Esophagus squamous epithelium (tissue), 4 donors: ENCODE measurements around the gene OTOS.

ENCODE experiments used
- POLR2A ChIP-seq, 4 donors: fragments of 450-650 bp; IDR thresholded peaks; one replicate each; pipeline ENCODE4 v1.6.1; 2017; ENCODE audit warnings: antibody characterized with exemption in 4 of 4, mild to moderate bottlenecking in 4 of 4, moderate library complexity in 3 of 4
- TF ChIP-seq, protein P1 (sequence below), 6 experiments: fragments of 450-650 bp in 4 of 6; fragments of 200-600 bp in 2 of 6; sonication (generic) in 2 of 6; IDR thresholded peaks; one replicate each; pipeline ENCODE4 v1.5.1; 2016 to 2019; ENCODE audit warnings: antibody characterized with exemption in 6 of 6, mild to moderate bottlenecking in 4 of 6, moderate library complexity in 4 of 6

DNA sequence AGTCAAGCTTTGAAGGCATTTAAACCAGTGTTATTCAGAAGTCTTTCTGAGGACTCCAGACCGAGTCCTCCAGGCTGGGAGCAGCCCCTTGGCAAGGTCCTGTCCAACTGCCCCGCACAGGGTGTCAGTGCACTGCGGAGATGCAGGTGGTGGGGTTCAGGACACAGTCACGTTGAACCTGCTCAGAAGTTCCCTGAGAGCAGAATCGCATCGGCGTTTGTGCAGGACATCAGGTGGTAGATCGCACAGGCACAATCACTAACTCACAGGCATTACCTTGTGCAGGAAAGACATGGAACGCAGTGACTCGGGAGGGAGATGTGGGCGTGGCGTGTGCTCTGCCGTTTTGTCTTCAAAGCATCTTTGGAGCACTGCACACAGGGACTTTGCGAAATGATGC lies 14.7 kb downstream of the OTOS start:
- TF ChIP-seq, protein P1, sequence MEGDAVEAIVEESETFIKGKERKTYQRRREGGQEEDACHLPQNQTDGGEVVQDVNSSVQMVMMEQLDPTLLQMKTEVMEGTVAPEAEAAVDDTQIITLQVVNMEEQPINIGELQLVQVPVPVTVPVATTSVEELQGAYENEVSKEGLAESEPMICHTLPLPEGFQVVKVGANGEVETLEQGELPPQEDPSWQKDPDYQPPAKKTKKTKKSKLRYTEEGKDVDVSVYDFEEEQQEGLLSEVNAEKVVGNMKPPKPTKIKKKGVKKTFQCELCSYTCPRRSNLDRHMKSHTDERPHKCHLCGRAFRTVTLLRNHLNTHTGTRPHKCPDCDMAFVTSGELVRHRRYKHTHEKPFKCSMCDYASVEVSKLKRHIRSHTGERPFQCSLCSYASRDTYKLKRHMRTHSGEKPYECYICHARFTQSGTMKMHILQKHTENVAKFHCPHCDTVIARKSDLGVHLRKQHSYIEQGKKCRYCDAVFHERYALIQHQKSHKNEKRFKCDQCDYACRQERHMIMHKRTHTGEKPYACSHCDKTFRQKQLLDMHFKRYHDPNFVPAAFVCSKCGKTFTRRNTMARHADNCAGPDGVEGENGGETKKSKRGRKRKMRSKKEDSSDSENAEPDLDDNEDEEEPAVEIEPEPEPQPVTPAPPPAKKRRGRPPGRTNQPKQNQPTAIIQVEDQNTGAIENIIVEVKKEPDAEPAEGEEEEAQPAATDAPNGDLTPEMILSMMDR (IDR thresholded peaks at IDR 0.05) = no peak
- no peak for TF ChIP-seq POLR2A (IDR thresholded peaks at IDR 0.05)
